GM19395 (cell line): ENCODE results near the gene MYRFL.
"Not testable (repeated sequence)": the region's sequence is repeated elsewhere in the genome, so short reads cannot be mapped to it uniquely, and the experiment has no call there.

Experiments used
- ATAC-seq: cut with Tn5 transposase; IDR thresholded peaks from one replicate; pipeline ENCODE4 v1.9.1; 2021; ENCODE audit warnings: mild to moderate bottlenecking, moderate library complexity; ENCODE audit not compliant: unreplicated experiment

Gene MYRFL

GRCh38 chr12:69824966-69825560 is at the start of gene MYRFL:
Gene MYRFL (plus strand): TSS chr12:69825227. CDS start chr12:69825518, 291 bp downstream.
- ATAC-seq: no peak

GRCh38 chr12:69779928-69780327 is 45.1 kb upstream of the MYRFL start:
- peak; percentile 60 for ATAC-seq

- no peak for ATAC-seq
These were observed 41.7 kb upstream of the MYRFL start for GRCh38 chr12:69783365-69783764.

- no peak for ATAC-seq
These were observed 35.7 kb upstream of the MYRFL start for GRCh38 chr12:69789351-69789750.

- no peak for ATAC-seq
These were observed 32.5 kb upstream of the MYRFL start for GRCh38 chr12:69792533-69792932.

- ATAC-seq: not testable (repeated sequence)
These were observed 17.7 kb upstream of the MYRFL start for GRCh38 chr12:69807101-69807897.

GRCh38 chr12:69810870-69811498 is 14.0 kb upstream of the MYRFL start:
- ATAC-seq: no peak

- peak; percentile 75 for ATAC-seq
These were observed 8.9 kb upstream of the MYRFL start for GRCh38 chr12:69816082-69816481.

GRCh38 chr12:69821032-69821455 is 4.0 kb upstream of the MYRFL start:
- no peak for ATAC-seq

- no peak for ATAC-seq
These were observed 3.4 kb upstream of the MYRFL start for GRCh38 chr12:69821456-69822159.

- no peak for ATAC-seq
These were observed 2.7 kb upstream of the MYRFL start for GRCh38 chr12:69822201-69822860.

- ATAC-seq: no peak
These were observed 999 bp upstream of the MYRFL start for GRCh38 chr12:69824028-69824427.

GRCh38 chr12:69828897-69829296 is 3.9 kb downstream of the MYRFL start:
- no peak for ATAC-seq

GRCh38 chr12:69833696-69834095 is 8.7 kb downstream of the MYRFL start:
- no peak for ATAC-seq

GRCh38 chr12:69834147-69834546 is 9.1 kb downstream of the MYRFL start:
- ATAC-seq: no peak

- ATAC-seq: no peak
These were observed 9.5 kb downstream of the MYRFL start for GRCh38 chr12:69834576-69834975.

GRCh38 chr12:69835081-69835480 is 10.1 kb downstream of the MYRFL start:
- no peak for ATAC-seq

- no peak for ATAC-seq
These were observed 11.0 kb downstream of the MYRFL start for GRCh38 chr12:69836015-69836414.

GRCh38 chr12:69837191-69837590 is 12.2 kb downstream of the MYRFL start:
- no peak for ATAC-seq

GRCh38 chr12:69837657-69838415 is 12.8 kb downstream of the MYRFL start:
- no peak for ATAC-seq
